SK-N-SH treated with all-trans-retinoic acid at 6 μM for 48 hours (cell line): Measurements from ENCODE around the gene RGL4.
A peak's percentile ranks its signal among the peaks of the same experiment; 100 is the strongest.

Experiments used
- ATAC-seq: fragments of 200-7000 bp; cut with Tn5 transposase; 3 replicates; pipeline ENCODE4 v1.9.1; 2020; ENCODE audit warnings: mild to moderate bottlenecking, moderate library complexity
- ARNTL ChIP-seq: fragments of 450-650 bp; formaldehyde crosslinking; IDR thresholded peaks from 2 replicates; pipeline ENCODE4 v1.5.0; 2020; ENCODE audit warnings: low read depth, mild to moderate bottlenecking, moderate library complexity, borderline replicate concordance
- CSDC2 ChIP-seq: fragments of 250-450 bp; sonication (Bioruptor Pico); IDR thresholded peaks from 2 replicates; pipeline ENCODE4 v1.5.0; 2020; ENCODE audit warnings: mild to moderate bottlenecking, moderate library complexity
- CSRNP3 ChIP-seq: fragments of 250-450 bp; sonication (Bioruptor Pico); IDR thresholded peaks from 2 replicates; pipeline ENCODE4 v1.5.1; 2021; ENCODE audit warnings: mild to moderate bottlenecking, moderate library complexity
- ESRRG ChIP-seq: fragments of 250-450 bp; sonication (Bioruptor Pico); IDR thresholded peaks from 2 replicates; pipeline ENCODE4 v1.6.1; 2021; ENCODE audit warnings: mild to moderate bottlenecking
- GLIS3 ChIP-seq: fragments of 250-450 bp; sonication (Bioruptor Pico); IDR thresholded peaks from 2 replicates; pipeline ENCODE4 v1.5.0; 2020; ENCODE audit warnings: mild to moderate bottlenecking, moderate library complexity
- ISL1 ChIP-seq: fragments of 250-450 bp; sonication (Bioruptor Pico); IDR thresholded peaks from 2 replicates; pipeline ENCODE4 v2.1.2; 2022; ENCODE audit warnings: mild to moderate bottlenecking, moderate library complexity
- OSR1 ChIP-seq: fragments of 250-450 bp; sonication (Bioruptor Pico); IDR thresholded peaks from 2 replicates; pipeline ENCODE4 v1.8.0; 2022; ENCODE audit warnings: moderate library complexity, mild to moderate bottlenecking, inconsistent platforms
- PATZ1 ChIP-seq: fragments of 250-450 bp; sonication (Bioruptor Pico); IDR thresholded peaks from 2 replicates; pipeline ENCODE4 v1.8.0; 2020; ENCODE audit warnings: mild to moderate bottlenecking, moderate library complexity, borderline replicate concordance
- POU6F1 ChIP-seq: fragments of 250-450 bp; sonication (Bioruptor Pico); IDR thresholded peaks from 2 replicates; pipeline ENCODE4 v1.8.0; 2021; ENCODE audit warnings: low read depth, mild to moderate bottlenecking, moderate library complexity, borderline replicate concordance
- PPARA ChIP-seq: fragments of 250-450 bp; sonication (Bioruptor Pico); IDR thresholded peaks from 2 replicates; pipeline ENCODE4 v1.5.0; 2020; ENCODE audit warnings: mild to moderate bottlenecking, borderline replicate concordance
- SNAI2 ChIP-seq: fragments of 250-450 bp; sonication (Bioruptor Pico); IDR thresholded peaks from 2 replicates; pipeline ENCODE4 v1.5.0; 2020; ENCODE audit warnings: mild to moderate bottlenecking, moderate library complexity
- TCF4 ChIP-seq: fragments of 250-450 bp; sonication (Bioruptor Pico); IDR thresholded peaks from 2 replicates; pipeline ENCODE4 v1.8.0; 2021; ENCODE audit warnings: mild to moderate bottlenecking, moderate library complexity, borderline replicate concordance
- TOX ChIP-seq: fragments of 250-450 bp; sonication (Bioruptor Pico); IDR thresholded peaks from 2 replicates; pipeline ENCODE4 v1.8.0; 2021; ENCODE audit warnings: mild to moderate bottlenecking, moderate library complexity, borderline replicate concordance
- TSHZ2 ChIP-seq: fragments of 250-450 bp; sonication (Bioruptor Pico); IDR thresholded peaks from 2 replicates; pipeline ENCODE4 v1.5.0; 2020; ENCODE audit warnings: mild to moderate bottlenecking, moderate library complexity
- ZC3H10 ChIP-seq: fragments of 250-450 bp; sonication (Bioruptor Pico); IDR thresholded peaks from 2 replicates; pipeline ENCODE4 v1.5.1; 2021; ENCODE audit warnings: mild to moderate bottlenecking, moderate library complexity
- ZFP3 ChIP-seq: fragments of 250-450 bp; sonication (Bioruptor Pico); IDR thresholded peaks from 2 replicates; pipeline ENCODE4 v1.5.0; 2020; ENCODE audit warnings: mild to moderate bottlenecking, moderate library complexity
- ZFP30 ChIP-seq: fragments of 450-650 bp; formaldehyde crosslinking; IDR thresholded peaks from 2 replicates; pipeline ENCODE4 v1.5.0; 2022; ENCODE audit warnings: mild to moderate bottlenecking, moderate library complexity
- ZNF70 ChIP-seq: fragments of 450-650 bp; formaldehyde crosslinking; IDR thresholded peaks from 2 replicates; pipeline ENCODE4 v1.5.0; 2020; ENCODE audit warnings: mild to moderate bottlenecking, moderate library complexity
- ZNF8 ChIP-seq: fragments of 450-650 bp; formaldehyde crosslinking; IDR thresholded peaks from 2 replicates; pipeline ENCODE4 v1.5.0; 2020; ENCODE audit warnings: mild to moderate bottlenecking, moderate library complexity

Gene RGL4

GRCh38 chr22:23714596-23715578, 24.1 kb downstream of the RGL4 start:
- no peak for ATAC-seq
- TF ChIP-seq ISL1 (CRISPR knock-in tag) (no peak), TSHZ2 (CRISPR knock-in tag) (no peak), ZFP3 (no peak), PATZ1 (CRISPR knock-in tag) (no peak), ZC3H10 (CRISPR knock-in tag) (no peak), CSDC2 (CRISPR knock-in tag) (no peak), SNAI2 (no peak), ZNF8 (CRISPR knock-in tag) (no peak), PPARA (CRISPR knock-in tag) (no peak)

- no peak for TF ChIP-seq GLIS3 (CRISPR knock-in tag)
- no peak for TF ChIP-seq ZNF8 (CRISPR knock-in tag)
- TF ChIP-seq ARNTL, result no peak
- TF ChIP-seq OSR1 (CRISPR knock-in tag), result no peak
- no peak for ATAC-seq
Measured at GRCh38 chr22:23715806-23716375, 25.1 kb downstream of the RGL4 start.

- TF ChIP-seq TCF4 (CRISPR knock-in tag) (no peak), PATZ1 (CRISPR knock-in tag) (peak; percentile 89), ISL1 (CRISPR knock-in tag) (no peak), ESRRG (no peak), ZNF70 (CRISPR knock-in tag) (no peak), CSRNP3 (no peak), TOX (no peak), ZFP30 (no peak), POU6F1 (no peak), TSHZ2 (CRISPR knock-in tag) (peak; percentile 50), GLIS3 (CRISPR knock-in tag) (no peak), ZFP3 (no peak)
- peak; percentile 97 for ATAC-seq
Measured at GRCh38 chr22:23716811-23717801, 26.3 kb downstream of the RGL4 start.
